Thyroid gland (tissue), 4 donors: ENCODE data around the gene VPS4A.

ENCODE experiments used
- POLR2A ChIP-seq, 2 donors: fragments of 450-650 bp; IDR thresholded peaks; one replicate each; pipeline ENCODE4 v1.6.1; 2017; ENCODE audit warnings: antibody characterized with exemption in 2 of 2, mild to moderate bottlenecking in 2 of 2, moderate library complexity in 1 of 2
- TF ChIP-seq, protein P1 (sequence below), 6 experiments: fragments of 200-600 bp in 3 of 6; fragments of 450-650 bp in 3 of 6; sonication (generic) in 3 of 6; IDR thresholded peaks; one replicate each; pipeline ENCODE4 v1.5.1; 2016 to 2019; ENCODE audit warnings: antibody characterized with exemption in 6 of 6, mild to moderate bottlenecking in 2 of 6, inconsistent platforms in 1 of 6, moderate library complexity in 1 of 6

DNA sequence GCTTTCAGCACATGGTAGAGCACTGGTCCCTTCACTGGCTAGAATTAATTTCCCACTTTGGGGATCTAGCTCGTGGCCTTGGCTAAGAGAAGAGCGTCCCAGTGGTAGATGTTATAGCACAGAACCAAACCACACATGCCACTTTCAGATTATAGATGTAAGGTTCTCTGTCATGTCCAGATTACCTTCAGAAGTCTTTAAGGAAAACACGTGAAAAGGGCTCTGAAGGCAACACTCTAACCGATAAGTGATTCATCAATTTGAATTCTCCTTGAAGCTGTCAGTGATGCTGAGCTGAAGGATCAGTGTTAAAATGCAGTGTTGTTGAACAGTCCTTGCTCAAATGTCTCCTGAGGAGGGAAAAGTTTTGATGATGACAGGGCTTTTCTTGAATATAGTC, 43.5 kb upstream of the VPS4A start:
- TF ChIP-seq, protein P1, sequence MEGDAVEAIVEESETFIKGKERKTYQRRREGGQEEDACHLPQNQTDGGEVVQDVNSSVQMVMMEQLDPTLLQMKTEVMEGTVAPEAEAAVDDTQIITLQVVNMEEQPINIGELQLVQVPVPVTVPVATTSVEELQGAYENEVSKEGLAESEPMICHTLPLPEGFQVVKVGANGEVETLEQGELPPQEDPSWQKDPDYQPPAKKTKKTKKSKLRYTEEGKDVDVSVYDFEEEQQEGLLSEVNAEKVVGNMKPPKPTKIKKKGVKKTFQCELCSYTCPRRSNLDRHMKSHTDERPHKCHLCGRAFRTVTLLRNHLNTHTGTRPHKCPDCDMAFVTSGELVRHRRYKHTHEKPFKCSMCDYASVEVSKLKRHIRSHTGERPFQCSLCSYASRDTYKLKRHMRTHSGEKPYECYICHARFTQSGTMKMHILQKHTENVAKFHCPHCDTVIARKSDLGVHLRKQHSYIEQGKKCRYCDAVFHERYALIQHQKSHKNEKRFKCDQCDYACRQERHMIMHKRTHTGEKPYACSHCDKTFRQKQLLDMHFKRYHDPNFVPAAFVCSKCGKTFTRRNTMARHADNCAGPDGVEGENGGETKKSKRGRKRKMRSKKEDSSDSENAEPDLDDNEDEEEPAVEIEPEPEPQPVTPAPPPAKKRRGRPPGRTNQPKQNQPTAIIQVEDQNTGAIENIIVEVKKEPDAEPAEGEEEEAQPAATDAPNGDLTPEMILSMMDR (IDR thresholded peaks at IDR 0.05): no peak
- no peak for TF ChIP-seq POLR2A (IDR thresholded peaks at IDR 0.05)
